Right ventricle myocardium inferior (tissue), 1 donor: ENCODE results near the gene TENM3. TPM values are rescaled to one million over a fixed set of nuclear protein-coding genes. Genes with fewer than 3 reads are reported as not detected.

ENCODE experiments used
- ATAC-seq: fragments of 200-7000 bp; cut with Tn5 transposase; one replicate; pipeline ENCODE4 v1.9.1; 2020; ENCODE audit warnings: mild to moderate bottlenecking, moderate library complexity
- DNase-seq: peaks from one replicate; pipeline ENCODE4 v3.0.0; 2021; ENCODE audit errors: missing footprints
- intact Hi-C: fragments of 100-400 bp; cut with DNase I; formaldehyde crosslinking; loops from one replicate; pipeline ENCODE4 v1.11.0; 2022
- total RNA-seq: library from RNA; stranded (reverse); fragmentation: NEBNext Ultra II Directional; extraction: Animal tissue kit (Norgen Biotek cat#: 25700); gene quantifications from one replicate; pipeline ENCODE4 v1.2.1, GENCODE V29; 2021
- donor health status: DM: no; HTN: yes; CAD: no; lungs with severe emphysema.

TENM3 gene
- total RNA-seq, 1 donor from 2014 or later, result 2.9 TPM

- ATAC-seq (no peak), DNase-seq (no peak)
- intact Hi-C loops, result no loop called here
These were observed 64.5 kb downstream of the TENM3 start for GRCh38 chr4:182307746-182308145.

- intact Hi-C loops, result no loop called here
- DNase-seq (no peak), ATAC-seq (no peak)
These were observed 66.7 kb downstream of the TENM3 start for GRCh38 chr4:182309877-182310276.

- DNase-seq, result no peak
- intact Hi-C loops, result no loop called here
These were observed 67.1 kb downstream of the TENM3 start for GRCh38 chr4:182310316-182310715.

GRCh38 chr4:182310962-182311361 lies 67.8 kb downstream of the TENM3 start:
- intact Hi-C loops, result no loop called here
- no peak for ATAC-seq
- DNase-seq, result no peak

More at GRCh38 chr4:182310316-182310715, 67.1 kb downstream of the TENM3 start:
- ATAC-seq, result no peak

GRCh38 chr4:182314537-182314936 lies 71.3 kb downstream of the TENM3 start:
- no peak for ATAC-seq
- DNase-seq, result no peak
- intact Hi-C loops, result no loop called here

- no peak for ATAC-seq
- intact Hi-C loops, result no loop called here
- no peak for DNase-seq
These were observed 75.1 kb downstream of the TENM3 start for GRCh38 chr4:182318256-182318655.

- DNase-seq (no peak), ATAC-seq (no peak)
- intact Hi-C loops, result no loop called here
These were observed 76.9 kb downstream of the TENM3 start for GRCh38 chr4:182320092-182320491.

- DNase-seq (no peak), ATAC-seq (no peak)
- intact Hi-C loops, result no loop called here
These were observed 77.4 kb downstream of the TENM3 start for GRCh38 chr4:182320580-182320979.

GRCh38 chr4:182324282-182324681 lies 81.1 kb downstream of the TENM3 start:
- ATAC-seq (no peak), DNase-seq (no peak)
- intact Hi-C loops, result no loop called here

- intact Hi-C loops, result no loop called here
- DNase-seq, result no peak
- no peak for ATAC-seq
These were observed 82.2 kb downstream of the TENM3 start for GRCh38 chr4:182325397-182325796.

GRCh38 chr4:182325848-182326255 lies 82.7 kb downstream of the TENM3 start:
- no peak for DNase-seq
- intact Hi-C loops, result no loop called here
- ATAC-seq, result peak; percentile 97

GRCh38 chr4:182328505-182328904 lies 85.3 kb downstream of the TENM3 start:
- DNase-seq, result no peak
- ATAC-seq, result no peak
- intact Hi-C loops, result no loop called here

- intact Hi-C loops, result no loop called here
- ATAC-seq (no peak), DNase-seq (no peak)
These were observed 94.2 kb downstream of the TENM3 start for GRCh38 chr4:182337366-182337765.

- intact Hi-C loops, result no loop called here
- no peak for ATAC-seq
These were observed 94.9 kb downstream of the TENM3 start for GRCh38 chr4:182338063-182338462.

GRCh38 chr4:182338746-182339145 lies 95.5 kb downstream of the TENM3 start:
- intact Hi-C loops, result no loop called here
- ATAC-seq (no peak), DNase-seq (no peak)

More at GRCh38 chr4:182338063-182338462, 94.9 kb downstream of the TENM3 start:
- DNase-seq, result no peak

- DNase-seq, result no peak
- ATAC-seq, result no peak
- intact Hi-C loops, result no loop called here
These were observed 96.0 kb downstream of the TENM3 start for GRCh38 chr4:182339221-182339641.

- intact Hi-C loops, result no loop called here
- DNase-seq (no peak), ATAC-seq (no peak)
These were observed 100.3 kb downstream of the TENM3 start for GRCh38 chr4:182343453-182343852.

GRCh38 chr4:182344968-182345367 lies 101.8 kb downstream of the TENM3 start:
- DNase-seq (no peak), ATAC-seq (no peak)
- intact Hi-C loops, result no loop called here

GRCh38 chr4:182346250-182346649 lies 103.0 kb downstream of the TENM3 start:
- no peak for DNase-seq
- no peak for ATAC-seq
- intact Hi-C loops, result no loop called here

GRCh38 chr4:182346675-182347375 lies 103.6 kb downstream of the TENM3 start:
- intact Hi-C loops, result no loop called here
- ATAC-seq (no peak), DNase-seq (peak; percentile 34)

- no peak for DNase-seq
- intact Hi-C loops, result no loop called here
- ATAC-seq, result no peak
These were observed 105.7 kb downstream of the TENM3 start for GRCh38 chr4:182348779-182349326.
